Mononuclear cell (primary cell): ENCODE data around the gene TTLL12. TPM values are rescaled to one million over a fixed set of nuclear protein-coding genes. Genes with fewer than 3 reads are reported as not detected.

Experiments
- H3K27me3 ChIP-seq: 2 replicates; pipeline ENCODE4 v1.6.0; 2011; ENCODE audit warnings: low read length, control low read depth; ENCODE audit not compliant: insufficient read depth
- H3K4me1 ChIP-seq: 2 replicates; pipeline ENCODE4 v1.5.1; 2011; ENCODE audit warnings: mild to moderate bottlenecking, low read length, control low read depth; ENCODE audit not compliant: insufficient read depth
- H3K4me3 ChIP-seq: 2 replicates; pipeline ENCODE4 v1.5.1; 2011; ENCODE audit warnings: mild to moderate bottlenecking, low read length, moderate library complexity
- H3K9me3 ChIP-seq: 2 replicates; pipeline ENCODE4 v1.5.1; 2011; ENCODE audit warnings: low read depth, mild to moderate bottlenecking, control low read depth, low read length
- total RNA-seq: library from RNA; depleted of rRNA; stranded (reverse); fragments of >200 nt; gene quantifications from one replicate; pipeline ENCODE4 v1.2.3, GENCODE V29; 2012

Gene TTLL12
- total RNA-seq, 1 donor = 4.3 TPM

- Histone ChIP-seq H3K9me3 (no peaks in the 10 kb centered on the region), H3K4me3 (no peak overlapping the region), H3K4me1 (peaks cover 26% of the 10 kb centered on the region), H3K27me3 (no peaks in the 10 kb centered on the region)
These were observed 58.0 kb downstream of the TTLL12 start for GRCh38 chr22:43128928-43129424.

GRCh38 chr22:43128116-43128515 lies 58.8 kb downstream of the TTLL12 start:
- Histone ChIP-seq H3K9me3 (no peaks in the 10 kb centered on the region), H3K4me3 (no peak overlapping the region), H3K27me3 (no peaks in the 10 kb centered on the region), H3K4me1 (peaks cover 26% of the 10 kb centered on the region)

GRCh38 chr22:43127166-43127908 lies 59.6 kb downstream of the TTLL12 start:
- peaks cover 27% of the 10 kb centered on the region for H3K4me1 ChIP-seq
- no peak overlapping the region for H3K4me3 ChIP-seq
- no peaks in the 10 kb centered on the region for H3K27me3 ChIP-seq
- H3K9me3 ChIP-seq = no peaks in the 10 kb centered on the region

GRCh38 chr22:43126501-43127165 lies 60.3 kb downstream of the TTLL12 start:
- H3K9me3 ChIP-seq = no peaks in the 10 kb centered on the region
- no peak overlapping the region for H3K4me3 ChIP-seq
- H3K27me3 ChIP-seq = no peaks in the 10 kb centered on the region
- peaks cover 34% of the 10 kb centered on the region for H3K4me1 ChIP-seq

GRCh38 chr22:43118953-43119458 lies 67.9 kb downstream of the TTLL12 start:
- H3K4me3 ChIP-seq = no peak overlapping the region
- H3K4me1 ChIP-seq = peaks cover 47% of the 10 kb centered on the region

GRCh38 chr22:43118024-43118849 lies 68.7 kb downstream of the TTLL12 start:
- H3K4me3 ChIP-seq = no peak overlapping the region
- peaks cover 4% of the 10 kb centered on the region for H3K27me3 ChIP-seq
- peaks cover 54% of the 10 kb centered on the region for H3K4me1 ChIP-seq
- H3K9me3 ChIP-seq = no peaks in the 10 kb centered on the region

More at GRCh38 chr22:43118953-43119458, 67.9 kb downstream of the TTLL12 start:
- no peaks in the 10 kb centered on the region for H3K27me3 ChIP-seq
- no peaks in the 10 kb centered on the region for H3K9me3 ChIP-seq

- H3K4me1 ChIP-seq = peaks cover 50% of the 10 kb centered on the region
- peaks cover 5% of the 10 kb centered on the region for H3K27me3 ChIP-seq
- H3K4me3 ChIP-seq = no peak overlapping the region
- no peaks in the 10 kb centered on the region for H3K9me3 ChIP-seq
These were observed 70.0 kb downstream of the TTLL12 start for GRCh38 chr22:43116932-43117331.

Other genes starting within 250 kb of the TTLL12 start
- gene PACSIN2, start 172.0 kb downstream of the TTLL12 start, total RNA-seq = 45.4 TPM
- 2.8 TPM for gene TTLL1, start 97.7 kb downstream of the TTLL12 start, total RNA-seq
- gene BIK, start 76.4 kb downstream of the TTLL12 start, total RNA-seq = 2.1 TPM
- 5.1 TPM for gene MCAT, start 43.7 kb downstream of the TTLL12 start, total RNA-seq
- gene TSPO, start 35.6 kb downstream of the TTLL12 start, total RNA-seq = 217 TPM
- 0.94 TPM for gene SCUBE1, start 156.2 kb upstream of the TTLL12 start, total RNA-seq
- not detected for gene MPPED1, start 224.9 kb upstream of the TTLL12 start, total RNA-seq